Liver (tissue), 9 donors: ENCODE results near the gene CNTN5. TPM values are rescaled to one million over a fixed set of nuclear protein-coding genes. Genes with fewer than 3 reads are reported as not detected.

Source experiments
- DNase-seq: peaks from one replicate; pipeline ENCODE4 v3.0.0-alpha.2; 2017; ENCODE audit warnings: low spot score
- H3K27ac ChIP-seq, 2 donors: one replicate each; pipeline ENCODE4 v1.7.0; 2013; ENCODE audit warnings: inconsistent platforms in 2 of 2, low read length in 2 of 2, control low read depth in 1 of 2, low read depth in 1 of 2, mild to moderate bottlenecking in 1 of 2
- H3K27me3 ChIP-seq, 4 donors: one replicate each; pipeline versions ENCODE4 v1.6.1 to v1.7.0; 2013; ENCODE audit warnings: low read length in 3 of 4, inconsistent platforms in 1 of 4, mild to moderate bottlenecking in 1 of 4, moderate library complexity in 1 of 4; ENCODE audit not compliant: control insufficient read depth in 4 of 4, insufficient read depth in 4 of 4
- H3K36me3 ChIP-seq, 4 donors: one replicate each; pipeline versions ENCODE4 v1.6.1 to v1.7.0; 2013; ENCODE audit warnings: low read length in 3 of 4, mild to moderate bottlenecking in 3 of 4, low read depth in 1 of 4, moderate library complexity in 1 of 4; ENCODE audit not compliant: control insufficient read depth in 4 of 4, insufficient read depth in 3 of 4
- H3K4me1 ChIP-seq, 4 donors: one replicate each; pipeline versions ENCODE4 v1.6.1 to v1.7.0; 2013; ENCODE audit warnings: low read length in 3 of 4, mild to moderate bottlenecking in 3 of 4, moderate library complexity in 1 of 4; ENCODE audit not compliant: control insufficient read depth in 4 of 4, insufficient read depth in 4 of 4
- H3K4me3 ChIP-seq, 3 donors: one replicate each; pipeline versions ENCODE4 v1.6.1 to v1.7.0; 2013; ENCODE audit warnings: low read length in 3 of 3, control low read depth in 1 of 3, low read depth in 1 of 3, mild to moderate bottlenecking in 1 of 3
- H3K9ac ChIP-seq, 2 donors: one replicate each; pipeline ENCODE4 v1.7.0; 2013; ENCODE audit warnings: low read length in 2 of 2, mild to moderate bottlenecking in 2 of 2, moderate library complexity in 2 of 2, control low read depth in 1 of 2, low read depth in 1 of 2
- H3K9me3 ChIP-seq, 4 donors: one replicate each; pipeline versions ENCODE4 v1.6.1 to v1.7.0; 2013; ENCODE audit warnings: low read length in 3 of 4; ENCODE audit not compliant: control insufficient read depth in 4 of 4
- EGR1 ChIP-seq, 2 donors: IDR thresholded peaks; 2 replicates each; pipeline ENCODE4 v1.6.1; 2016 to 2018; ENCODE audit warnings: antibody characterized with exemption in 2 of 2, low read depth in 2 of 2
- FOXA1 ChIP-seq: IDR thresholded peaks from 2 replicates; pipeline ENCODE4 v1.6.1; 2016; ENCODE audit warnings: antibody characterized with exemption
- FOXA2 ChIP-seq: IDR thresholded peaks from 2 replicates; pipeline ENCODE4 v1.6.1; 2016; ENCODE audit warnings: antibody characterized with exemption
- GABPA ChIP-seq, 2 donors: IDR thresholded peaks in 1 of 2; conservative IDR thresholded peaks in 1 of 2; 2 replicates each; pipeline ENCODE4 v1.6.1; 2016; ENCODE audit warnings: antibody characterized with exemption in 2 of 2, mild to moderate bottlenecking in 1 of 2, moderate library complexity in 1 of 2
- HNF4A ChIP-seq, 2 donors: conservative IDR thresholded peaks; 2 replicates each; pipeline ENCODE4 v1.6.1; 2016; ENCODE audit warnings: antibody characterized with exemption in 2 of 2, mild to moderate bottlenecking in 2 of 2
- HNF4G ChIP-seq: IDR thresholded peaks from 2 replicates; pipeline ENCODE4 v1.6.1; 2016; ENCODE audit warnings: antibody characterized with exemption
- JUND ChIP-seq, 2 donors: IDR thresholded peaks; 2 replicates each; pipeline ENCODE4 v1.6.1; 2016; ENCODE audit warnings: antibody characterized with exemption in 2 of 2
- NR2F2 ChIP-seq: IDR thresholded peaks from 2 replicates; pipeline ENCODE4 v1.6.1; 2016; ENCODE audit warnings: antibody characterized with exemption
- RAD21 ChIP-seq, 2 donors: IDR thresholded peaks; 2 replicates each; pipeline ENCODE4 v1.6.1; 2016; ENCODE audit warnings: antibody characterized with exemption in 2 of 2, mild to moderate bottlenecking in 2 of 2
- RXRA ChIP-seq, 2 donors: IDR thresholded peaks; 2 replicates each; pipeline ENCODE4 v1.6.1; 2017 to 2018; ENCODE audit warnings: antibody characterized with exemption in 2 of 2, mild to moderate bottlenecking in 1 of 2
- SP1 ChIP-seq: IDR thresholded peaks from 2 replicates; pipeline ENCODE4 v1.6.1; 2018; ENCODE audit warnings: antibody characterized with exemption, mild to moderate bottlenecking
- TAF1 ChIP-seq: conservative IDR thresholded peaks from 2 replicates; pipeline ENCODE4 v1.6.1; 2016; ENCODE audit warnings: antibody characterized with exemption, mild to moderate bottlenecking
- YY1 ChIP-seq: IDR thresholded peaks from 2 replicates; pipeline ENCODE4 v1.6.1; 2016; ENCODE audit warnings: antibody characterized with exemption, mild to moderate bottlenecking
- WGBS: extraction: QIAGEN DNeasy Blood & Tissue Kit; methylation state at CpG from one replicate; pipeline ENCODE4 v1.1.7; 2013; 5-methylcytosine and 5-hydroxymethylcytosine counted together
- polyA plus RNA-seq, 2 donors: library from polyadenylated mRNA; stranded (reverse) in 1 of 2; unstranded in 1 of 2; fragments of 200-250 nt in 1 of 2; fragments of >200 nt in 1 of 2; fragmentation: Nextera tagmentation in 1 of 2; extraction: Ambion mirVana in 1 of 2; gene quantifications; one replicate each; pipeline versions ENCODE4 v1.2.1 to v1.2.3, GENCODE V29; 2013 to 2015
- total RNA-seq, 2 donors: library from RNA; depleted of rRNA; stranded (reverse); fragments of >200 nt; gene quantifications; one replicate each; pipeline ENCODE4 v1.2.3, GENCODE V29; 2014
- TF ChIP-seq, protein P1 (sequence below): fragments of 150-350 bp; IDR thresholded peaks from 2 replicates; pipeline ENCODE4 v1.5.1; 2017; ENCODE audit warnings: improper control_type of control experiment, low read depth, low read length; ENCODE audit not compliant: missing input control
- TF ChIP-seq, protein P2 (sequence below): IDR thresholded peaks from 2 replicates; pipeline ENCODE4 v1.6.1; 2016; ENCODE audit warnings: antibody characterized with exemption
- TF ChIP-seq, protein P3 (sequence below): IDR thresholded peaks from 2 replicates; pipeline ENCODE4 v1.6.1; 2016; ENCODE audit warnings: antibody characterized with exemption
- TF ChIP-seq, protein P4 (sequence below): IDR thresholded peaks from 2 replicates; pipeline ENCODE4 v1.6.1; 2016; ENCODE audit warnings: antibody characterized with exemption, mild to moderate bottlenecking
- TF ChIP-seq, protein P5 (sequence below): IDR thresholded peaks from 2 replicates; pipeline ENCODE4 v1.6.1; 2016; ENCODE audit warnings: antibody characterized with exemption
- donor health status: healthy.
- donor health status: healthy.
- donor health status: healthy.
- donor health status: healthy.
- donor health status: healthy.

Gene CNTN5
- total and polyA plus RNA-seq, 4 donors, result 0.01 to 0.08 (median 0.04) TPM

DNA sequence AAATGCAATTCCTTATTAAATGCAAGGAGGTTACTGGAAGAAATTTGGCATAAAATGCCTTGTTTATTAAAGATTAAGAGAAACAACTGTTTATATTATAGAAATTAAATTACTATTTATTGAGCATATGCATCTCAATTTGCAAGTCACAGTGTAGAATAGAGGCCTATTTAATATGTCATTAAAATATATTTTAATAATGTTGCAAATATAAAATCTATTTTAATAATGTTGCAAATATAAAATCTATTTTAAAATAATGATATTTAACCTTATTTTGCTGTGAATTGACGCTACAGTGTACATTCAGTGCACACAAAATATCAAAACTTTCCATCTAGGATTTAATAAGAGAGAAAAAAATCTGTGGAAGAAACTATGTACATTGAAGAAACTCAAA, 188.1 kb downstream of the CNTN5 start:
- no peak overlapping the region for H3K27ac ChIP-seq
- no peak for DNase-seq
- no peak overlapping the region for H3K9ac ChIP-seq
- WGBS, result 92% methylated on average over 1 of the region's 1 CpG
- no peak overlapping the region for H3K4me3 ChIP-seq
- no peaks in the 10 kb centered on the region for H3K4me1 ChIP-seq
- H3K27me3 ChIP-seq, result no peaks in the 10 kb centered on the region
- H3K36me3 ChIP-seq, result no peaks in the 10 kb centered on the region
- no peaks in the 10 kb centered on the region for H3K9me3 ChIP-seq
- TF ChIP-seq GABPA (IDR thresholded peaks at IDR 0.05 in 1 of 2, conservative IDR thresholded peaks at IDR 0.05 in 1 of 2) (no peak), SP1 (no peak), NR2F2 (no peak), JUND (IDR thresholded peaks at IDR 0.05) (no peak)
- TF ChIP-seq, protein P1, sequence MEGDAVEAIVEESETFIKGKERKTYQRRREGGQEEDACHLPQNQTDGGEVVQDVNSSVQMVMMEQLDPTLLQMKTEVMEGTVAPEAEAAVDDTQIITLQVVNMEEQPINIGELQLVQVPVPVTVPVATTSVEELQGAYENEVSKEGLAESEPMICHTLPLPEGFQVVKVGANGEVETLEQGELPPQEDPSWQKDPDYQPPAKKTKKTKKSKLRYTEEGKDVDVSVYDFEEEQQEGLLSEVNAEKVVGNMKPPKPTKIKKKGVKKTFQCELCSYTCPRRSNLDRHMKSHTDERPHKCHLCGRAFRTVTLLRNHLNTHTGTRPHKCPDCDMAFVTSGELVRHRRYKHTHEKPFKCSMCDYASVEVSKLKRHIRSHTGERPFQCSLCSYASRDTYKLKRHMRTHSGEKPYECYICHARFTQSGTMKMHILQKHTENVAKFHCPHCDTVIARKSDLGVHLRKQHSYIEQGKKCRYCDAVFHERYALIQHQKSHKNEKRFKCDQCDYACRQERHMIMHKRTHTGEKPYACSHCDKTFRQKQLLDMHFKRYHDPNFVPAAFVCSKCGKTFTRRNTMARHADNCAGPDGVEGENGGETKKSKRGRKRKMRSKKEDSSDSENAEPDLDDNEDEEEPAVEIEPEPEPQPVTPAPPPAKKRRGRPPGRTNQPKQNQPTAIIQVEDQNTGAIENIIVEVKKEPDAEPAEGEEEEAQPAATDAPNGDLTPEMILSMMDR, result no peak

DNA sequence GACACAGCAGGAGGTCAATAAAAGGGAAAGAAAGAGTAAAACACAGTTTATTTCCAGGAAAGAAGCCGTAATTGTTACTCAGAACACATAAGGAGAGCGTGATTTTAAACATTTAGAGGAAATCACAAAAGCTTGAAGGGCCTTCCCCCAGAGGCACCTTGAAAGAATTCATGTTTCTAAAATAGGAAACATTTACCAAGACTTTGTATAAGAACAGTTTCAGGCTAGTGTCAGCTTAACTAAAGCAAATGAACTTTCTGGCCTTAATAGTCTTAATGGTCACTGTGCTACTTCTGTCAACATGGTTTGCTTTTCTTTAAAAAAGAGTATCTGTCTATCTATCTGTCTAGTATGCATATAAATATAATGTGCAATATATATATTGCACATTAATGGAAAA, 208.8 kb downstream of the CNTN5 start:
- no peak overlapping the region for H3K27ac ChIP-seq
- H3K4me1 ChIP-seq, result no peaks in the 10 kb centered on the region
- DNase-seq, result no peak
- H3K27me3 ChIP-seq, result no peaks in the 10 kb centered on the region
- 91% methylated on average over 2 of the region's 2 CpGs for WGBS
- no peak overlapping the region for H3K9ac ChIP-seq
- H3K9me3 ChIP-seq, result no peaks in the 10 kb centered on the region
- no peaks in the 10 kb centered on the region for H3K36me3 ChIP-seq
- no peak overlapping the region for H3K4me3 ChIP-seq
- no peak for TF ChIP-seq HNF4G
- no peak for TF ChIP-seq RXRA (IDR thresholded peaks at IDR 0.05)
- no peak for TF ChIP-seq FOXA2
- TF ChIP-seq, protein P2, sequence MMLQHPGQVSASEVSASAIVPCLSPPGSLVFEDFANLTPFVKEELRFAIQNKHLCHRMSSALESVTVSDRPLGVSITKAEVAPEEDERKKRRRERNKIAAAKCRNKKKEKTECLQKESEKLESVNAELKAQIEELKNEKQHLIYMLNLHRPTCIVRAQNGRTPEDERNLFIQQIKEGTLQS, result no peak

DNA sequence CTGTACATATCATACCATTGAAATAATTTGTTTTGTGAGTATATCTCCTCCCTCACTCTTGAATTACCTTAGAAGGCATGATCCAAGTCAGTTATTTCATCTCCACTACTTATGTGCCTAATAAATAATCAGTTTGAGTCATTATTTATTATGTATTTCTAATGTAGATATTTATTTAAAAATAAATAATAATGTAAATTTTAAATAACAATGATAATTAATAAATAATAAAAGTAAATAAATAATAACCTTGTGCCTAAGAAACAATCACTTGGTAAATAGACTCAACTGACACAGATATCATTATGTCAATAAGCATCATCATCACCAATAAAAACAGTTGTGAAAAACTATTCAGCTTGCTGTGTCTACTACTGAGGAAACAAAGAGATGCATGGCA, 213.8 kb downstream of the CNTN5 start:
- Histone ChIP-seq H3K27me3 (no peaks in the 10 kb centered on the region), H3K9ac (no peak overlapping the region), H3K9me3 (no peaks in the 10 kb centered on the region), H3K27ac (no peak overlapping the region), H3K4me1 (peaks cover 0 to 2% (median 0%) of the 10 kb centered on the region in 4 donors), H3K4me3 (no peak overlapping the region), H3K36me3 (no peaks in the 10 kb centered on the region)
- no peak for DNase-seq
- no peak for TF ChIP-seq JUND (IDR thresholded peaks at IDR 0.05)
- TF ChIP-seq FOXA2, result no peak
- TF ChIP-seq TAF1, result no peak
- TF ChIP-seq HNF4A (conservative IDR thresholded peaks at IDR 0.05), result no peak
- no peak for TF ChIP-seq EGR1 (IDR thresholded peaks at IDR 0.05; ENCODE audit: low read depth in 2 of 2)
- TF ChIP-seq, protein P3, sequence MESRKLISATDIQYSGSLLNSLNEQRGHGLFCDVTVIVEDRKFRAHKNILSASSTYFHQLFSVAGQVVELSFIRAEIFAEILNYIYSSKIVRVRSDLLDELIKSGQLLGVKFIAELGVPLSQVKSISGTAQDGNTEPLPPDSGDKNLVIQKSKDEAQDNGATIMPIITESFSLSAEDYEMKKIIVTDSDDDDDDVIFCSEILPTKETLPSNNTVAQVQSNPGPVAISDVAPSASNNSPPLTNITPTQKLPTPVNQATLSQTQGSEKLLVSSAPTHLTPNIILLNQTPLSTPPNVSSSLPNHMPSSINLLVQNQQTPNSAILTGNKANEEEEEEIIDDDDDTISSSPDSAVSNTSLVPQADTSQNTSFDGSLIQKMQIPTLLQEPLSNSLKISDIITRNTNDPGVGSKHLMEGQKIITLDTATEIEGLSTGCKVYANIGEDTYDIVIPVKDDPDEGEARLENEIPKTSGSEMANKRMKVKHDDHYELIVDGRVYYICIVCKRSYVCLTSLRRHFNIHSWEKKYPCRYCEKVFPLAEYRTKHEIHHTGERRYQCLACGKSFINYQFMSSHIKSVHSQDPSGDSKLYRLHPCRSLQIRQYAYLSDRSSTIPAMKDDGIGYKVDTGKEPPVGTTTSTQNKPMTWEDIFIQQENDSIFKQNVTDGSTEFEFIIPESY, result no peak
- TF ChIP-seq, protein P2, result no peak
- TF ChIP-seq FOXA1, result no peak
- no peak for TF ChIP-seq GABPA (IDR thresholded peaks at IDR 0.05 in 1 of 2, conservative IDR thresholded peaks at IDR 0.05 in 1 of 2)
- no peak for TF ChIP-seq RXRA (IDR thresholded peaks at IDR 0.05)
- TF ChIP-seq, protein P4, sequence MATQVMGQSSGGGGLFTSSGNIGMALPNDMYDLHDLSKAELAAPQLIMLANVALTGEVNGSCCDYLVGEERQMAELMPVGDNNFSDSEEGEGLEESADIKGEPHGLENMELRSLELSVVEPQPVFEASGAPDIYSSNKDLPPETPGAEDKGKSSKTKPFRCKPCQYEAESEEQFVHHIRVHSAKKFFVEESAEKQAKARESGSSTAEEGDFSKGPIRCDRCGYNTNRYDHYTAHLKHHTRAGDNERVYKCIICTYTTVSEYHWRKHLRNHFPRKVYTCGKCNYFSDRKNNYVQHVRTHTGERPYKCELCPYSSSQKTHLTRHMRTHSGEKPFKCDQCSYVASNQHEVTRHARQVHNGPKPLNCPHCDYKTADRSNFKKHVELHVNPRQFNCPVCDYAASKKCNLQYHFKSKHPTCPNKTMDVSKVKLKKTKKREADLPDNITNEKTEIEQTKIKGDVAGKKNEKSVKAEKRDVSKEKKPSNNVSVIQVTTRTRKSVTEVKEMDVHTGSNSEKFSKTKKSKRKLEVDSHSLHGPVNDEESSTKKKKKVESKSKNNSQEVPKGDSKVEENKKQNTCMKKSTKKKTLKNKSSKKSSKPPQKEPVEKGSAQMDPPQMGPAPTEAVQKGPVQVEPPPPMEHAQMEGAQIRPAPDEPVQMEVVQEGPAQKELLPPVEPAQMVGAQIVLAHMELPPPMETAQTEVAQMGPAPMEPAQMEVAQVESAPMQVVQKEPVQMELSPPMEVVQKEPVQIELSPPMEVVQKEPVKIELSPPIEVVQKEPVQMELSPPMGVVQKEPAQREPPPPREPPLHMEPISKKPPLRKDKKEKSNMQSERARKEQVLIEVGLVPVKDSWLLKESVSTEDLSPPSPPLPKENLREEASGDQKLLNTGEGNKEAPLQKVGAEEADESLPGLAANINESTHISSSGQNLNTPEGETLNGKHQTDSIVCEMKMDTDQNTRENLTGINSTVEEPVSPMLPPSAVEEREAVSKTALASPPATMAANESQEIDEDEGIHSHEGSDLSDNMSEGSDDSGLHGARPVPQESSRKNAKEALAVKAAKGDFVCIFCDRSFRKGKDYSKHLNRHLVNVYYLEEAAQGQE, result no peak
- TF ChIP-seq HNF4G, result no peak
- TF ChIP-seq, protein P5, sequence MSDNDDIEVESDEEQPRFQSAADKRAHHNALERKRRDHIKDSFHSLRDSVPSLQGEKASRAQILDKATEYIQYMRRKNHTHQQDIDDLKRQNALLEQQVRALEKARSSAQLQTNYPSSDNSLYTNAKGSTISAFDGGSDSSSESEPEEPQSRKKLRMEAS, result no peak
- no peak for TF ChIP-seq SP1
- no peak for TF ChIP-seq YY1
- TF ChIP-seq, protein P1, result no peak
- no peak for TF ChIP-seq NR2F2
- TF ChIP-seq RAD21 (IDR thresholded peaks at IDR 0.05), result no peak
